Renal pelvis (tissue), 4 donors: Measurements from ENCODE around the gene CYP4F3. TPM values are rescaled to one million over a fixed set of nuclear protein-coding genes. Genes with fewer than 3 reads are reported as not detected.
"Not testable (repeated sequence)": the region's sequence is repeated elsewhere in the genome, so short reads cannot be mapped to it uniquely, and the experiment has no call there.

ENCODE experiments used
- DNase-seq: peaks from one replicate; pipeline ENCODE4 v3.0.0-alpha.2; 2013
- polyA plus RNA-seq, 3 donors: library from polyadenylated mRNA; unstranded; fragments of 120-200 nt; gene quantifications; one replicate each; pipeline ENCODE4 v1.2.1, GENCODE V29; 2013; ENCODE audit not compliant: insufficient read length in 3 of 3

Gene CYP4F3
- polyA plus RNA-seq, 3 donors = 0.27 to 1.3 (median 1.1) TPM

- peak; percentile 28 for DNase-seq
Measured at GRCh38 chr19:15629003-15629880, 11.5 kb upstream of the CYP4F3 start.

- no peak for DNase-seq
Measured at GRCh38 chr19:15631817-15632216, 8.9 kb upstream of the CYP4F3 start.

GRCh38 chr19:15633082-15633835 lies 7.4 kb upstream of the CYP4F3 start:
- DNase-seq = no peak

GRCh38 chr19:15634105-15634504 lies 6.6 kb upstream of the CYP4F3 start:
- DNase-seq = no peak

GRCh38 chr19:15635016-15635805 lies 5.5 kb upstream of the CYP4F3 start:
- DNase-seq = no peak

GRCh38 chr19:15636026-15636425 lies 4.7 kb upstream of the CYP4F3 start:
- no peak for DNase-seq

- no peak for DNase-seq
Measured at GRCh38 chr19:15639596-15639995, 1.1 kb upstream of the CYP4F3 start.

GRCh38 chr19:15640904-15641597 lies 354 bp downstream of the CYP4F3 start:
- DNase-seq = no peak

GRCh38 chr19:15641901-15642491 lies 1.3 kb downstream of the CYP4F3 start:
- no peak for DNase-seq

- no peak for DNase-seq
Measured at GRCh38 chr19:15642807-15643206, 2.1 kb downstream of the CYP4F3 start.

- no peak for DNase-seq
Measured at GRCh38 chr19:15643387-15643786, 2.7 kb downstream of the CYP4F3 start.

- no peak for DNase-seq
Measured at GRCh38 chr19:15644066-15644741, 3.5 kb downstream of the CYP4F3 start.

GRCh38 chr19:15644816-15645215 lies 4.1 kb downstream of the CYP4F3 start:
- DNase-seq = no peak

GRCh38 chr19:15649526-15649925 lies 8.8 kb downstream of the CYP4F3 start:
- no peak for DNase-seq

GRCh38 chr19:15650123-15650522 lies 9.4 kb downstream of the CYP4F3 start:
- not testable (repeated sequence) for DNase-seq

- DNase-seq = no peak
Measured at GRCh38 chr19:15651791-15652190, 11.1 kb downstream of the CYP4F3 start.

GRCh38 chr19:15652559-15653278 lies 12.0 kb downstream of the CYP4F3 start:
- no peak for DNase-seq

GRCh38 chr19:15656467-15656866 lies 15.8 kb downstream of the CYP4F3 start:
- no peak for DNase-seq

GRCh38 chr19:15663247-15663646 lies 22.6 kb downstream of the CYP4F3 start:
- no peak for DNase-seq

GRCh38 chr19:15666186-15666585 lies 25.5 kb downstream of the CYP4F3 start:
- no peak for DNase-seq
